Stimulated activated CD4-positive, alpha-beta T cell treated with anti-CD3 and anti-CD28 coated beads, Interleukin-1b, Interleukin-23, amount 100 ng/mL, for 48 hours (primary cell): ENCODE data around the gene MYL1.

Experiments
- DNase-seq: peaks from one replicate; pipeline ENCODE4 v3.0.0-alpha.2; 2020

Gene MYL1

GRCh38 chr2:210315015-210315788 lies at the start of gene MYL1:
Gene MYL1, minus strand, starts transcription at chr2:210315174. Its CDS starts 132 bp downstream, at chr2:210315042.
- no peak for DNase-seq

- no peak for DNase-seq
These were observed 48.9 kb upstream of the MYL1 start for GRCh38 chr2:210363876-210364275.

- no peak for DNase-seq
These were observed 48.3 kb upstream of the MYL1 start for GRCh38 chr2:210363261-210363660.

- no peak for DNase-seq
These were observed 45.4 kb upstream of the MYL1 start for GRCh38 chr2:210360412-210360811.

- DNase-seq, result no peak
These were observed 42.0 kb upstream of the MYL1 start for GRCh38 chr2:210356944-210357343.

GRCh38 chr2:210337159-210337558 lies 22.2 kb upstream of the MYL1 start:
- DNase-seq, result no peak

- no peak for DNase-seq
These were observed 9.9 kb upstream of the MYL1 start for GRCh38 chr2:210324906-210325305.

- no peak for DNase-seq
These were observed 9.5 kb upstream of the MYL1 start for GRCh38 chr2:210324458-210324857.

GRCh38 chr2:210323003-210323402 lies 8.0 kb upstream of the MYL1 start:
- no peak for DNase-seq

- no peak for DNase-seq
These were observed 3.9 kb upstream of the MYL1 start for GRCh38 chr2:210318891-210319290.

GRCh38 chr2:210318486-210318885 lies 3.5 kb upstream of the MYL1 start:
- DNase-seq, result no peak

GRCh38 chr2:210310550-210310949 lies 4.4 kb downstream of the MYL1 start:
- no peak for DNase-seq

- no peak for DNase-seq
These were observed 5.3 kb downstream of the MYL1 start for GRCh38 chr2:210309548-210310233.

- no peak for DNase-seq
These were observed 11.5 kb downstream of the MYL1 start for GRCh38 chr2:210303498-210303897.

- DNase-seq, result no peak
These were observed 12.6 kb downstream of the MYL1 start for GRCh38 chr2:210302326-210302725.

GRCh38 chr2:210299866-210300373 lies 15.1 kb downstream of the MYL1 start:
- no peak for DNase-seq

GRCh38 chr2:210288408-210288807 lies 26.6 kb downstream of the MYL1 start:
- no peak for DNase-seq

- no peak for DNase-seq
These were observed 27.7 kb downstream of the MYL1 start for GRCh38 chr2:210287301-210287700.

- DNase-seq, result no peak
These were observed 28.8 kb downstream of the MYL1 start for GRCh38 chr2:210286123-210286680.

GRCh38 chr2:210277133-210277532 lies 37.8 kb downstream of the MYL1 start:
- no peak for DNase-seq

- DNase-seq, result no peak
These were observed 43.7 kb downstream of the MYL1 start for GRCh38 chr2:210271300-210271699.

- no peak for DNase-seq
These were observed 45.8 kb downstream of the MYL1 start for GRCh38 chr2:210269148-210269547.

- DNase-seq, result no peak
These were observed 46.7 kb downstream of the MYL1 start for GRCh38 chr2:210268281-210268680.

- no peak for DNase-seq
These were observed 47.3 kb downstream of the MYL1 start for GRCh38 chr2:210267698-210268097.
